Ovary (tissue), 10 donors: ENCODE results near the gene OR6C74. TPM values are rescaled to one million over a fixed set of nuclear protein-coding genes. Genes with fewer than 3 reads are reported as not detected.

ENCODE experiments used
- DNase-seq, 5 donors: peaks; one replicate each; pipeline ENCODE4 v3.0.0-alpha.2; 2019 to 2020
- H3K27ac ChIP-seq, 2 donors: fragments of 200-600 bp; one replicate each; pipeline versions ENCODE4 v1.5.1 to v1.8.0; 2019 to 2022
- H3K27me3 ChIP-seq: fragments of 200-600 bp; one replicate; pipeline ENCODE4 v1.8.0; 2022
- H3K36me3 ChIP-seq: fragments of 200-600 bp; sonication (generic); one replicate; pipeline ENCODE4 v1.5.1; 2019
- H3K4me1 ChIP-seq: one replicate; pipeline ENCODE4 v1.8.1; 2013; ENCODE audit warnings: mild to moderate bottlenecking, moderate library complexity; ENCODE audit not compliant: insufficient read depth
- H3K4me3 ChIP-seq: fragments of 200-600 bp; sonication (generic); one replicate; pipeline ENCODE4 v1.5.1; 2017
- H3K9me3 ChIP-seq, 2 donors: fragments of 200-600 bp in 1 of 2; sonication (generic) in 1 of 2; one replicate each; pipeline versions ENCODE4 v1.5.1 to v1.8.1; 2013 to 2019; ENCODE audit warnings: mild to moderate bottlenecking in 1 of 2, moderate library complexity in 1 of 2
- EP300 ChIP-seq: sonication (generic); formaldehyde crosslinking; IDR thresholded peaks from one replicate; pipeline ENCODE4 v1.6.1; 2017; ENCODE audit warnings: antibody characterized with exemption
- POLR2A ChIP-seq: fragments of 450-650 bp; IDR thresholded peaks from one replicate; pipeline ENCODE4 v1.6.1; 2017; ENCODE audit warnings: antibody characterized with exemption, mild to moderate bottlenecking, moderate library complexity
- WGBS, 3 donors: extraction: QIAGEN DNeasy Blood & Tissue Kit in 1 of 3; methylation state at CpG; one replicate each; pipeline versions ENCODE4 v1.1.5 to v1.1.7; 2013 to 2017; 5-methylcytosine and 5-hydroxymethylcytosine counted together
- intact Hi-C, 4 donors: fragments of 100-400 bp; cut with DNase I; formaldehyde crosslinking; loops; one replicate each; pipeline versions ENCODE4 v1.11.0 to v1.15.1; 2022 to 2023
- long read RNA-seq, 3 donors: library from polyadenylated mRNA in 2 of 3; unstranded in 2 of 3; transcript quantifications; one replicate each; pipeline ENCODE4 v2.0.0 and lab custom pipeline, GENCODE V29; 2021 to 2026
- polyA plus RNA-seq, 2 donors: library from polyadenylated mRNA; stranded (reverse); fragments of 200-250 nt in 1 of 2; fragments of 350-450 nt in 1 of 2; fragmentation: Illumina TruSeq in 1 of 2; extraction: RNeasy Lipid Tissue Mini Kit (QIAGEN cat#74804) in 1 of 2; gene quantifications; one replicate each; pipeline ENCODE4 v1.2.3, GENCODE V29; 2013 to 2014
- total RNA-seq, 7 donors: library from RNA; depleted of rRNA in 2 of 7; stranded (reverse); fragments of >200 nt in 2 of 7; fragmentation: NEBNext Ultra II Directional in 3 of 7; extraction: Animal tissue kit (Norgen Biotek cat#: 25700) in 3 of 7; gene quantifications; one replicate each; pipeline versions ENCODE4 v1.1.0 to v1.2.4, GENCODE V29; 2016 to 2023
- TF ChIP-seq, protein P1 (sequence below), 3 donors: fragments of 450-650 bp in 2 of 3; fragments of 200-600 bp in 1 of 3; IDR thresholded peaks; one replicate each; pipeline versions ENCODE4 v1.5.1 to v1.8.0; 2016 to 2022; ENCODE audit warnings: antibody characterized with exemption in 3 of 3, mild to moderate bottlenecking in 1 of 3
- donor health status: DM: no; HTN: no; CAD: no; lungs with moderate emphysema.
- donor health status: DM: no; HTN: no; CAD: no.
- donor health status: Bipolar disorder and iron deficiency.
- donor health status: DM: yes; HTN: yes; CAD: no.
- donor health status: DM: no; HTN: no; CAD: no.
- donor health status: DM: yes; HTN: yes; CAD: no.

Gene OR6C74
- total RNA-seq (not detected), polyA plus RNA-seq (not detected)
- long read RNA-seq, donor 1: 0 reads
- long read RNA-seq, donor 2: 0 reads
- long read RNA-seq, donor 3: 0 reads

DNA sequence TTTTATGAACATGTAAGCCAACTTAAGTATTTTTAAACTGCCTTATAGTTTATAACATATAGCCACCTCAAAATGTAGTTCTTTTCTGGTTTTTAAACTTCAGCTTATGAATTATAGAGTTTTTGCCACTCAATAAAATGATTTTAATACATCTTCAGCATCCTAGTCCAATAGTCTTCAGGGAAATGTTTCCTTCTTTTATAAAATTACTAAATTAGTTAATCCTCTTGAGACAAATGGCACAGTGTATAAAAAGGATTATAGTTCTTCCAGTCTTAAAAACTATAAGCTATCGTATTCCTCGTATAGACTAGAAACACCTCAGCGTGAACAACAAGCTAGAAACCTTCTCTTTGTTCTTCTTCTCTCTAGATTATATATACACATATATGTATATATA, at the start of gene OR6C74:
Gene OR6C74, plus strand, starts transcription at position 301 of the 400 bp plus-strand sequence. CDS start 2,679 bp downstream, outside the sequence.
- Histone ChIP-seq H3K27ac (no peak within 1 kb of the TSS), H3K4me3 (no peak within 1 kb of the TSS), H3K36me3 (no peaks in the 10 kb centered on the region), H3K4me1 (no peaks in the 10 kb centered on the region), H3K27me3 (no peaks in the 10 kb centered on the region), H3K9me3 (no peaks in the 10 kb centered on the region)
- DNase-seq: no peak
- TF ChIP-seq EP300: no peak
- TF ChIP-seq, protein P1, sequence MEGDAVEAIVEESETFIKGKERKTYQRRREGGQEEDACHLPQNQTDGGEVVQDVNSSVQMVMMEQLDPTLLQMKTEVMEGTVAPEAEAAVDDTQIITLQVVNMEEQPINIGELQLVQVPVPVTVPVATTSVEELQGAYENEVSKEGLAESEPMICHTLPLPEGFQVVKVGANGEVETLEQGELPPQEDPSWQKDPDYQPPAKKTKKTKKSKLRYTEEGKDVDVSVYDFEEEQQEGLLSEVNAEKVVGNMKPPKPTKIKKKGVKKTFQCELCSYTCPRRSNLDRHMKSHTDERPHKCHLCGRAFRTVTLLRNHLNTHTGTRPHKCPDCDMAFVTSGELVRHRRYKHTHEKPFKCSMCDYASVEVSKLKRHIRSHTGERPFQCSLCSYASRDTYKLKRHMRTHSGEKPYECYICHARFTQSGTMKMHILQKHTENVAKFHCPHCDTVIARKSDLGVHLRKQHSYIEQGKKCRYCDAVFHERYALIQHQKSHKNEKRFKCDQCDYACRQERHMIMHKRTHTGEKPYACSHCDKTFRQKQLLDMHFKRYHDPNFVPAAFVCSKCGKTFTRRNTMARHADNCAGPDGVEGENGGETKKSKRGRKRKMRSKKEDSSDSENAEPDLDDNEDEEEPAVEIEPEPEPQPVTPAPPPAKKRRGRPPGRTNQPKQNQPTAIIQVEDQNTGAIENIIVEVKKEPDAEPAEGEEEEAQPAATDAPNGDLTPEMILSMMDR (IDR thresholded peaks at IDR 0.05): no peak
- no peak for TF ChIP-seq POLR2A
- intact Hi-C loops: no loop called here
- 88 to 92% (median 90%) methylated on average over 3 of the region's 3 CpGs for WGBS, 3 donors

DNA sequence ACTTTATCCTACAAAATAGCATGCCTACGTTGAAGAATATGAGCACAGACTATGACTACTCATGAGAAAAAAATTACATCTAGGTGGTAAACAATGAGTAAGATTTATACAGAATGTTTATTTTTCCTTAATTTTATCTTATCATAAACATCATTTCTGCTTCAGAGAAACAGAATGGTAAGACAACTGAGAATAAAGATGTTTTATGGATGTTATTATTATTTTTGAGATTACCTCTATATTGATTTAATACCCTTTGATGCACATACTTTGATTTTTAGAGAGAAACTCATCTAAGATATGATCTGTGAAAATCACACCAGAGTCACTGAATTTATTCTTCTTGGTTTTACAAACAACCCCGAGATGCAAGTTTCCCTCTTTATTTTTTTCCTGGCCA, 23.7 kb upstream of the OR6C74 start, which contains the start of gene OR10A7:
Gene OR10A7, plus strand, starts transcription at position 301 of the 400 bp plus-strand sequence. Its CDS starts 0 bp downstream, at position 301.
- no peak within 1 kb of the TSS for H3K27ac ChIP-seq
- H3K27me3 ChIP-seq: no peaks in the 10 kb centered on the region
- intact Hi-C loops: no loop called here
- no peak for TF ChIP-seq POLR2A
- TF ChIP-seq EP300: no peak
- TF ChIP-seq, protein P1 (IDR thresholded peaks at IDR 0.05): no peak
- no peaks in the 10 kb centered on the region for H3K36me3 ChIP-seq
- H3K4me3 ChIP-seq: no peak within 1 kb of the TSS
- whole genome bisulfite sequencing, 3 donors: 77 to 83% (median 83%) methylated on average over 2 of the region's 2 CpGs
- no peak for DNase-seq
- no peaks in the 10 kb centered on the region for H3K9me3 ChIP-seq
- no peaks in the 10 kb centered on the region for H3K4me1 ChIP-seq

DNA sequence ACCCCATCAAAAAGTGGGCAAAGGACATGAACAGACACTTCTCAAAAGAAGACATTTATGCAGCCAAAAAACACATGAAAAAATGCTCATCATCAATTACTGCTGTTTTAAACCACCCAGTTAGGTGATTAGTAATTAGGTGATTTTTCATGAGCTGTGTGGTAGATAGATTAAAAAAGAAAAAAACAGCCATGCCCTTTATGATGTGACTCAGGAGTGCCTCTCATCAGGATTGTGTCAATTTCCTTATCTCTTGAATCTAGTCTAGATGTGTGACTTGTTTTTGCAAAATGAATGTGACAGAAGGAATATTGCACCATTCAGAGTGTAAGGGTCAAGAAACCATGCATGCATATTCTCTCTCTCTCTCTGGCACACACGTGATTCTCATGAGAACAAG, 17.9 kb upstream of the OR6C74 start:
- 44 to 55% (median 45%) methylated on average over 1 of the region's 1 CpG for WGBS, 3 donors

DNA sequence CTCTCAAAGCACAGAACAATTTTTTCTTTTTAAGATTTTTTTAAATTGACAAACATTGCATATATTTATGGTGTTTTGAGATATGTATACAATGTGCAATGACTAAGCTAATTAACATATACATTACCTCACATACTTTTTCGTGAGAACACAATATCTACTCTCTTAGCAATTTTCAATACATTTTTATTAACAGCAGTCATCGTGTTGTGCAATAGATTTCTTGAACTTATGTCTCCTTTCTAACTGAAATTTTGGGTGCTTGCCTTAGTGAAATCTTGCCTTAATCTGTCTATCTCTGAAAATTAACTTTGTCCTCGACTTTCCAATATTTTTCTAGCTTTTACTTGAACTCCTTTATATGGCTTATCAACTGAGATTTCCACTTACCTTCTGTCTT, 16.8 kb upstream of the OR6C74 start:
- no peak overlapping the region for H3K27ac ChIP-seq
- H3K9me3 ChIP-seq: no peaks in the 10 kb centered on the region
- intact Hi-C loops: no loop called here
- no peaks in the 10 kb centered on the region for H3K4me1 ChIP-seq
- H3K27me3 ChIP-seq: no peaks in the 10 kb centered on the region
- DNase-seq: no peak
- H3K36me3 ChIP-seq: no peaks in the 10 kb centered on the region
- no peak overlapping the region for H3K4me3 ChIP-seq
- TF ChIP-seq, protein P1 (IDR thresholded peaks at IDR 0.05): no peak
- TF ChIP-seq EP300: no peak
- TF ChIP-seq POLR2A: no peak
- 36 to 55% (median 47%) methylated on average over 3 of the region's 3 CpGs for WGBS, 3 donors

More for the DNA sequence above, 17.9 kb upstream of the OR6C74 start:
- DNase-seq: no peak
- Histone ChIP-seq H3K9me3 (no peaks in the 10 kb centered on the region), H3K27ac (no peak overlapping the region), H3K36me3 (no peaks in the 10 kb centered on the region), H3K4me3 (no peak overlapping the region), H3K27me3 (no peaks in the 10 kb centered on the region), H3K4me1 (no peaks in the 10 kb centered on the region)
- no peak for TF ChIP-seq POLR2A
- TF ChIP-seq, protein P1 (IDR thresholded peaks at IDR 0.05): no peak
- no peak for TF ChIP-seq EP300
- intact Hi-C loops: no loop called here
